K562 (cell line): ENCODE data around the gene NFATC2. TPM values are rescaled to one million over a fixed set of nuclear protein-coding genes. Genes with fewer than 3 reads are reported as not detected.

Source experiments
- ATAC-seq: fragments of 200-7000 bp; cut with Tn5 transposase; 3 replicates; pipeline ENCODE4 v1.9.1; 2020; ENCODE audit warnings: moderate library complexity
- BruUV-seq: library from RNA; stranded (reverse); fragments of 400-500 nt; replicated peaks from 2 replicates; lab custom pipeline; 2021; lab: Mats Ljungman, UMichigan
- CTCF ChIA-PET: fragments of 300-600 bp; formaldehyde crosslinking; extraction: SDS; loops from one replicate; lab custom pipeline; 2021; ENCODE audit warnings: low intra/inter-chr PET ratio; lab: Yijun Ruan, JAX
- POLR2A ChIA-PET: fragments of 300-600, 350-650 bp; sonication (Branson Sonifier 250); formaldehyde crosslinking; extraction: SDS; loops from one replicate; lab custom pipeline; 2021; ENCODE audit warnings: antibody characterized with exemption, inconsistent platforms; lab: Yijun Ruan, JAX
- DNase-seq, 4 experiments: peaks; one replicate each; pipeline versions ENCODE4 v3.0.0 to v3.0.0-alpha.2; 2011 to 2018; ENCODE audit warnings: low spot score in 3 of 4, mixed read lengths in 3 of 4; ENCODE audit errors: extremely low read depth in 1 of 4
- FAIRE-seq: peaks from 2 replicates; lab custom pipeline; 2011; peaks lifted over from hg19 to GRCh38; lab: Jason Lieb, UNC
- H2AFZ ChIP-seq: 2 replicates; pipeline ENCODE4 v1.6.0; 2011; ENCODE audit warnings: low read depth, low read length, control low read depth, inconsistent platforms
- H3K27ac ChIP-seq: fragments of 200-600 bp; 3 replicates; pipeline ENCODE4 v1.8.0; 2011; ENCODE audit warnings: low read depth, mild to moderate bottlenecking, control low read depth, inconsistent platforms, low read length, moderate library complexity, mixed read lengths; ENCODE audit errors: extremely low read depth
- H3K27me3 ChIP-seq, 2 experiments: fragments of 300-600 bp in 1 of 2; 2 replicates in 1 of 2; 3 replicates in 1 of 2; pipeline versions ENCODE4 v1.6.0 to v1.8.0; 2011; ENCODE audit warnings: inconsistent platforms in 2 of 2, low read length in 2 of 2, mild to moderate bottlenecking in 1 of 2, mixed read lengths in 1 of 2, moderate library complexity in 1 of 2; ENCODE audit not compliant: control insufficient read depth in 2 of 2, insufficient read depth in 2 of 2
- H3K36me3 ChIP-seq: fragments of 300-600 bp; 3 replicates; pipeline ENCODE4 v1.8.0; 2011; ENCODE audit warnings: mild to moderate bottlenecking, low read length, inconsistent platforms; ENCODE audit not compliant: control insufficient read depth, insufficient read depth
- H3K4me1 ChIP-seq, 2 experiments: fragments of 200-600 bp in 1 of 2; replicated peaks in 1 of 2; 2 replicates in 1 of 2; 3 replicates in 1 of 2; pipeline versions ENCODE4 v1.5.1 to v1.8.0; 2011; ENCODE audit warnings: inconsistent platforms in 2 of 2, low read length in 2 of 2, mild to moderate bottlenecking in 1 of 2, mixed read lengths in 1 of 2, moderate library complexity in 1 of 2; ENCODE audit not compliant: control insufficient read depth in 2 of 2, insufficient read depth in 2 of 2
- H3K4me2 ChIP-seq: 2 replicates; pipeline ENCODE4 v1.6.1; 2011; ENCODE audit warnings: low read length, control low read depth, inconsistent platforms, mixed read lengths; ENCODE audit not compliant: insufficient read depth
- H3K4me3 ChIP-seq: fragments of 200-600 bp; sonication (generic), shearing (Covaris generic); 2 replicates; pipeline ENCODE4 v1.5.1; 2016; ENCODE audit warnings: control low read depth, inconsistent platforms
- H3K79me2 ChIP-seq: fragments of 200-600 bp; 3 replicates; pipeline ENCODE4 v1.8.0; 2011; ENCODE audit warnings: low read length, inconsistent platforms; ENCODE audit not compliant: control insufficient read depth, insufficient read depth
- H3K9ac ChIP-seq, 2 experiments: 2 replicates each; pipeline versions ENCODE4 v1.6.0 to v1.6.1; 2011; ENCODE audit warnings: low read depth in 2 of 2, low read length in 2 of 2, control low read depth in 1 of 2, inconsistent platforms in 1 of 2, mild to moderate bottlenecking in 1 of 2, mixed read lengths in 1 of 2; ENCODE audit not compliant: insufficient read depth in 1 of 2
- H3K9me1 ChIP-seq: one replicate; pipeline ENCODE4 v1.6.0; 2011; ENCODE audit warnings: inconsistent platforms, mild to moderate bottlenecking, low read length, moderate library complexity; ENCODE audit not compliant: control insufficient read depth, insufficient read depth
- H3K9me3 ChIP-seq: replicated peaks from 2 replicates; pipeline ENCODE4 v1.5.1; 2011; ENCODE audit warnings: low read depth, low read length, inconsistent platforms; ENCODE audit not compliant: control insufficient read depth, insufficient read depth
- H4K20me1 ChIP-seq: replicated peaks from 2 replicates; pipeline ENCODE4 v1.6.1; 2011; ENCODE audit warnings: low read length, inconsistent platforms, mixed read lengths; ENCODE audit not compliant: control insufficient read depth, insufficient read depth
- ELF2 ChIP-seq: fragments of 250-450 bp; sonication (Bioruptor Pico); IDR thresholded peaks from 2 replicates; pipeline ENCODE4 v1.5.0; 2021; ENCODE audit warnings: mild to moderate bottlenecking
- ELK1 ChIP-seq: sonication (generic); formaldehyde crosslinking; IDR thresholded peaks from 2 replicates; pipeline ENCODE4 v1.8.1; 2022; ENCODE audit warnings: missing genetic modification reagents
- HNRNPH1 ChIP-seq: fragments of 200-400 bp; formaldehyde crosslinking; optimal IDR thresholded peaks from 2 replicates; pipeline ENCODE3; 2017; ENCODE audit warnings: low read depth, mild to moderate bottlenecking, low read length, moderate library complexity
- HOMEZ ChIP-seq: fragments of 250-450 bp; sonication (Bioruptor Pico); IDR thresholded peaks from 2 replicates; pipeline ENCODE4 v1.4.0; 2020; ENCODE audit warnings: mild to moderate bottlenecking, moderate library complexity
- IRF1 ChIP-seq: sonication (generic); formaldehyde crosslinking; IDR thresholded peaks from 2 replicates; pipeline ENCODE4 v1.8.0; 2022; ENCODE audit warnings: missing genetic modification reagents, mild to moderate bottlenecking, borderline replicate concordance
- KLF6 ChIP-seq: fragments of 250-450 bp; sonication (Bioruptor Pico); IDR thresholded peaks from 2 replicates; pipeline ENCODE4 v1.4.0; 2020; ENCODE audit warnings: mild to moderate bottlenecking, moderate library complexity, borderline replicate concordance
- MBD1 ChIP-seq: fragments of 250-450 bp; sonication (Bioruptor Pico); IDR thresholded peaks from 2 replicates; pipeline ENCODE4 v1.8.0; 2022; ENCODE audit warnings: inconsistent platforms
- NBN ChIP-seq: fragments of 450-650 bp; IDR thresholded peaks from 2 replicates; pipeline ENCODE4 v1.6.1; 2016; ENCODE audit warnings: low read depth, mild to moderate bottlenecking
- SP2 ChIP-seq: IDR thresholded peaks from 2 replicates; pipeline ENCODE4 v1.6.1; 2011; ENCODE audit warnings: mild to moderate bottlenecking, low read depth, low read length, moderate library complexity; ENCODE audit not compliant: poor library complexity, severe bottlenecking; ENCODE audit errors: extremely low read depth
- ZNF12 ChIP-seq: sonication (generic); formaldehyde crosslinking; IDR thresholded peaks from 2 replicates; pipeline ENCODE4 v1.4.0; 2020; ENCODE audit warnings: mild to moderate bottlenecking, missing genetic modification reagents
- ZNF398 ChIP-seq: fragments of 250-450 bp; sonication (Bioruptor Pico); IDR thresholded peaks from 2 replicates; pipeline ENCODE4 v1.8.0; 2021; ENCODE audit warnings: moderate library complexity, mild to moderate bottlenecking, inconsistent platforms
- ZNF583 ChIP-seq: fragments of 250-450 bp; sonication (Bioruptor Pico); IDR thresholded peaks from 2 replicates; pipeline ENCODE4 v1.4.0; 2020
- ZNF76 ChIP-seq: fragments of 250-450 bp; sonication (Bioruptor Pico); IDR thresholded peaks from 2 replicates; pipeline ENCODE4 v1.4.0; 2020; ENCODE audit warnings: mild to moderate bottlenecking, moderate library complexity, borderline replicate concordance
- WGBS: fragments of 100-300 bp; shearing (Covaris generic); methylation state at CpG from one replicate; pipeline ENCODE4 v1.1.6; 2016; ENCODE audit warnings: low coverage, mixed read lengths; ENCODE audit not compliant: insufficient coverage; ENCODE audit errors: missing lambda C conversion rate; 5-methylcytosine and 5-hydroxymethylcytosine counted together
- in situ Hi-C: fragments of 300-500 bp; cut with MboI; formaldehyde crosslinking; loops from 4 replicates; pipeline ENCODE4 v1.15.0; 2018; ENCODE audit warnings: inconsistent platforms, mixed read lengths
- intact Hi-C: fragments of 100-400 bp; cut with micrococcal nuclease; formaldehyde crosslinking; loops from 2 replicates; pipeline ENCODE4 v1.14.2; 2022
- polyA plus RNA-seq, 8 experiments: library from polyadenylated mRNA; depleted of rRNA in 4 of 8; stranded (reverse) in 5 of 8; unstranded in 3 of 8; fragments of >200 nt; fragmentation: Nextera tagmentation in 2 of 8; fragmentation: Illumina TruSeq in 1 of 8; extraction: Ambion mirVana in 2 of 8; extraction: Trizol in 1 of 8; gene quantifications; 2 replicates each; pipeline versions ENCODE4 v1.2.1 to v1.2.3, GENCODE V29; 2011 to 2014; ENCODE audit warnings: inconsistent platforms in 1 of 8, missing spikeins in 1 of 8
- total RNA-seq, 7 experiments: library from RNA; depleted of rRNA in 6 of 7; stranded (reverse); fragments of >200 nt in 6 of 7; fragmentation: Illumina TruSeq in 2 of 7; extraction: Trizol in 2 of 7; gene quantifications; 2 replicates each; pipeline versions ENCODE4 v1.2.1 to v1.2.3, GENCODE V29; 2011 to 2021; ENCODE audit warnings: low replicate concordance in 1 of 7
- TF ChIP-seq, protein P1 (sequence below): sonication (generic); formaldehyde crosslinking; IDR thresholded peaks from 2 replicates; pipeline ENCODE4 v1.8.1; 2023; ENCODE audit warnings: mild to moderate bottlenecking, missing genetic modification reagents

NFATC2 gene
- total and polyA plus RNA-seq, 9 of the 15 experiments (the other 6 are each of a cell fraction or from before 2014, with no cell fraction given), result 1.9 to 11.2 (median 3.0) TPM

DNA sequence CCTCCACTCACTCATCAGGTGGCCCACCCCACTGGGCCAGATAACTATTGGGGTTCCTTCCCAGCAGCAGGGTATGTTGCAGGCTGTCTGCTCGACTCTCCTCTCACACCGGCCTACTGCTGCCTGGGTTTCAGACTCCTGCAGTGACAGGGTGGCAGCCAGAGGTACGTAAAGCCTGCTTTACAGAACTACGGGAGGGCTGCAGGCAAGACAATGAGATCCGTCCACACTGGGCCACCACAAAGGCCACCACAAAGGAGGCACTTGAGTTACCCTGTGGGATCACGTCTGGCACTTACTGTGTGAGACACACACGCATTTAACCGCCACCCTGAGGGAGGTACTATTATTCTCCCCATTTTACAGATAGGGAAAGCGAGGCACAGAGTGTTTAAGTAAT lies 78.5 kb downstream of the NFATC2 start:
- Histone ChIP-seq H4K20me1 (no peaks in the 10 kb centered on the region), H3K4me1 (no peaks in the 10 kb centered on the region), H3K9me3 (no peaks in the 10 kb centered on the region), H3K4me2 (no peak overlapping the region), H3K4me3 (no peak overlapping the region), H2AFZ (no peak overlapping the region), H3K36me3 (peaks cover 49% of the 10 kb centered on the region; the same call in 1 of the 3 replicates), H3K27ac (no peak overlapping the region), H3K27me3 (no peaks in the 10 kb centered on the region), H3K9me1 (no peaks in the 10 kb centered on the region), H3K79me2 (no peaks in the 10 kb centered on the region), H3K9ac (no peak overlapping the region)
- CTCF ChIA-PET, result no interaction called here
- DNase-seq (no peak), FAIRE-seq (no peak), ATAC-seq (no peak)
- intact Hi-C loops, result no loop called here
- WGBS, result 79% methylated on average over 9 of the region's 9 CpGs
- POLR2A ChIA-PET, result no interaction called here
- no TSS peak for BruUV-seq
- in situ Hi-C loops, result no loop called here
- TF ChIP-seq HOMEZ (CRISPR knock-in tag) (no peak), IRF1 (CRISPR knock-in tag) (no peak), ELK1 (no peak), KLF6 (CRISPR knock-in tag) (no peak), ZNF583 (no peak), ZNF12 (CRISPR knock-in tag) (no peak), ZNF76 (no peak), ELF2 (CRISPR knock-in tag) (no peak), SP2 (no peak), MBD1 (CRISPR knock-in tag) (no peak), NBN (no peak), ZNF398 (CRISPR knock-in tag) (no peak), HNRNPH1 (no peak)
- TF ChIP-seq, protein P1, sequence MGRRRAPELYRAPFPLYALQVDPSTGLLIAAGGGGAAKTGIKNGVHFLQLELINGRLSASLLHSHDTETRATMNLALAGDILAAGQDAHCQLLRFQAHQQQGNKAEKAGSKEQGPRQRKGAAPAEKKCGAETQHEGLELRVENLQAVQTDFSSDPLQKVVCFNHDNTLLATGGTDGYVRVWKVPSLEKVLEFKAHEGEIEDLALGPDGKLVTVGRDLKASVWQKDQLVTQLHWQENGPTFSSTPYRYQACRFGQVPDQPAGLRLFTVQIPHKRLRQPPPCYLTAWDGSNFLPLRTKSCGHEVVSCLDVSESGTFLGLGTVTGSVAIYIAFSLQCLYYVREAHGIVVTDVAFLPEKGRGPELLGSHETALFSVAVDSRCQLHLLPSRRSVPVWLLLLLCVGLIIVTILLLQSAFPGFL, result no peak
